H1 (cell line): ENCODE data around the gene RAB30. TPM values are rescaled to one million over a fixed set of nuclear protein-coding genes. Genes with fewer than 3 reads are reported as not detected.

ENCODE experiments used
- ASH2L ChIP-seq: fragments of 200-600, 300-600 bp; sonication (generic); IDR thresholded peaks from one replicate; pipeline ENCODE4 v1.7.1; 2017; ENCODE audit warnings: low read length
- CBX8 ChIP-seq: fragments of 300-800, 300-1000 bp; sonication (generic); IDR thresholded peaks from 2 replicates; pipeline ENCODE4 v1.7.1; 2016; ENCODE audit warnings: low read depth, low read length, borderline replicate concordance
- CHD7 ChIP-seq: fragments of 300-600 bp; sonication (generic); IDR thresholded peaks from 2 replicates; pipeline ENCODE4 v1.7.1; 2012; ENCODE audit warnings: low read length, moderate library complexity, mild to moderate bottlenecking, inconsistent platforms; ENCODE audit not compliant: insufficient replicate concordance
- JUN ChIP-seq: IDR thresholded peaks from 2 replicates; pipeline ENCODE4 v1.6.1; 2011; ENCODE audit warnings: low read depth, mild to moderate bottlenecking, improper control_type of control experiment, low read length
- KDM4A ChIP-seq: IDR thresholded peaks from one replicate; pipeline ENCODE4 v1.7.1; 2012; ENCODE audit warnings: low read depth, mild to moderate bottlenecking, moderate library complexity, low read length, inconsistent platforms; ENCODE audit not compliant: severe bottlenecking
- POU5F1 ChIP-seq: IDR thresholded peaks from 2 replicates; pipeline ENCODE4 v1.6.1; 2011; ENCODE audit warnings: low read depth, mild to moderate bottlenecking, low read length, moderate library complexity
- RAD21 ChIP-seq, 2 experiments: IDR thresholded peaks in 1 of 2; conservative IDR thresholded peaks in 1 of 2; 2 replicates each; pipeline ENCODE4 v1.6.1; 2011; ENCODE audit warnings: low read depth in 2 of 2, low read length in 2 of 2, improper control_type of control experiment in 1 of 2, inconsistent platforms in 1 of 2, mild to moderate bottlenecking in 1 of 2, moderate library complexity in 1 of 2
- RNF2 ChIP-seq: fragments of 200-900, 300-1000 bp; sonication (generic); IDR thresholded peaks from 2 replicates; pipeline ENCODE4 v1.7.1; 2016; ENCODE audit warnings: borderline replicate concordance, low read depth, mild to moderate bottlenecking, antibody characterized with exemption, low read length; ENCODE audit not compliant: poor library complexity, severe bottlenecking; ENCODE audit errors: missing control alignments
- SP1 ChIP-seq: IDR thresholded peaks from 2 replicates; pipeline ENCODE4 v1.6.1; 2011; ENCODE audit warnings: low read depth, low read length
- polyA plus RNA-seq, 7 experiments: library from polyadenylated mRNA; depleted of rRNA in 3 of 7; stranded (reverse) in 5 of 7; unstranded in 2 of 7; fragments of >200 nt in 5 of 7; fragments of 200-250 nt in 2 of 7; gene quantifications; 1 replicate in 5 of 7; 2 replicates in 1 of 7; 4 replicates in 1 of 7; pipeline versions ENCODE4 v1.2.1 to v1.2.3, GENCODE V29; 2011 to 2013; ENCODE audit warnings: missing spikeins in 2 of 7, mixed read lengths in 2 of 7
- total RNA-seq: library from RNA; stranded (reverse); fragmentation: NEBNext Ultra II Directional; extraction: Animal tissue kit (Norgen Biotek cat#: 25700); gene quantifications from 2 replicates; pipeline ENCODE4 v1.2.1, GENCODE V29; 2021

Gene RAB30
- total and polyA plus RNA-seq, 2 of the 8 experiments (the other 6 are each of a cell fraction or from before 2014, with no cell fraction given) = 1.6 to 11.7 TPM

DNA sequence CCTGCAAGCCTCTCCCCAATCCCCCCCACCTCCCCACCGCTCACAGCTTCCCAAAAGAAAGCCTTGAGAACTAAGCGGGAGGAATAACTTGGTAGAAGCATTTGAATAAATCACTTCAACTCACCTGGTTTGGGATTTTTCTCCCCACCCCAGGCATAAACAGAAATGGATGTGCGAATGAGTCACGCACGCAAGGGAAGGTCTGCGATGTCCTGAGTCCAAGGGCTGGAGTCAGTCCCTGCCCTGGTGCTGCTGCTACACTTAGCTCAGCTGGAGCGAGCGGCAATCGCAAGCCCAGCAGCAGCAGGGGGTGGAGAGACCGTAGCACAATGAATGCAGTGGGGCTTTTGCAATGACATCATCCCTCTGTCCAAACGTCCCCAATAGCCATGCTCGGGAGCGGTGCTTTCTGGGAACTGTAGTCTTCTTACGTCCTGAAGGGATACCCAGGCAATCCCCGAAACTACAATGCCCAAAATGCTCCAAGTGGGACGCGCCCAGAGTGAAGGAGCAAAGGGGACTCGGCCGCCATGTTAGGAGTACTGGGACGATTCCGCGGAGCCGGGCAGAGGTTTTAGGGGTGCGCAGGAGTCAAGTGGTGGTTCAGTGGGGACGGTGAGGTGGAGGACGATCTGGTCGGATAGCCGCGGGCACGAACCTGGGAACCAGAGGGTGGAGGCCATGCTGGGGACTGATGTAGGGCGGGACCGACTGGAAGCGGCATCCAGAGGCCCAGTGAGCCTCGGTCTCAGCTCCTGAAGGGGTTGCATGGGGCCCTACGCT lies at the start of gene RAB30 (continued):
- TF ChIP-seq CHD7 (no peak), CBX8 (no peak), RAD21 (IDR thresholded peaks at IDR 0.05 in 1 of 2, conservative IDR thresholded peaks at IDR 0.05 in 1 of 2; ENCODE audit: low read depth in 2 of 2, low read length in 2 of 2) (no peak), ASH2L (peak; percentile 54), RNF2 (no peak), SP1 (no peak), POU5F1 (no peak), JUN (peak; percentile 71; the same call in 1 of the 2 replicates), KDM4A (peak; percentile 35)
